HG03457 (cell line): ENCODE results near the gene AGRN.
"Not testable (repeated sequence)": the region's sequence is repeated elsewhere in the genome, so short reads cannot be mapped to it uniquely, and the experiment has no call there.

Experiments
- ATAC-seq: cut with Tn5 transposase; IDR thresholded peaks from one replicate; pipeline ENCODE4 v1.9.1; 2021; ENCODE audit warnings: moderate number of reproducible peaks; ENCODE audit not compliant: unreplicated experiment

The AGRN gene

GRCh38 chr1:981491-981954 is 38.4 kb upstream of the AGRN start:
- no peak for ATAC-seq

GRCh38 chr1:981955-982558 is 37.9 kb upstream of the AGRN start, which contains the start of gene PERM1:
Gene PERM1 (minus strand): TSS chr1:982093. CDS start chr1:981029, 1,064 bp downstream.
- ATAC-seq, result no peak

GRCh38 chr1:982765-983436 is 37.0 kb upstream of the AGRN start:
- no peak for ATAC-seq

- no peak for ATAC-seq
Observed at GRCh38 chr1:983798-984475, 36.0 kb upstream of the AGRN start.

- ATAC-seq, result no peak
Observed at GRCh38 chr1:984476-984814, 35.5 kb upstream of the AGRN start.

GRCh38 chr1:985126-985525 is 34.8 kb upstream of the AGRN start:
- no peak for ATAC-seq

GRCh38 chr1:988061-988460 is 31.9 kb upstream of the AGRN start:
- not testable (repeated sequence) for ATAC-seq

GRCh38 chr1:991275-991674 is 28.6 kb upstream of the AGRN start:
- not testable (repeated sequence) for ATAC-seq

- no peak for ATAC-seq
Observed at GRCh38 chr1:991895-992294, 28.0 kb upstream of the AGRN start.

GRCh38 chr1:992362-992761 is 27.6 kb upstream of the AGRN start:
- ATAC-seq, result no peak

- no peak for ATAC-seq
Observed at GRCh38 chr1:993379-993995, 26.4 kb upstream of the AGRN start.

GRCh38 chr1:994546-994945 is 25.4 kb upstream of the AGRN start:
- not testable (repeated sequence) for ATAC-seq

GRCh38 chr1:995665-996633 is 24.0 kb upstream of the AGRN start:
- no peak for ATAC-seq

- ATAC-seq, result no peak
Observed at GRCh38 chr1:996851-997712, 22.8 kb upstream of the AGRN start.

GRCh38 chr1:997713-997992 is 22.3 kb upstream of the AGRN start:
- ATAC-seq, result no peak

GRCh38 chr1:997993-998744 is 21.8 kb upstream of the AGRN start:
- no peak for ATAC-seq

GRCh38 chr1:998745-998994 is 21.2 kb upstream of the AGRN start:
- no peak for ATAC-seq

GRCh38 chr1:998995-999724 is 20.8 kb upstream of the AGRN start:
- no peak for ATAC-seq
